ENCODE measurements around the gene RNASEH1. TPM values are rescaled to one million over a fixed set of nuclear protein-coding genes. Genes with fewer than 3 reads are reported as not detected.

Gene RNASEH1
- total RNA-seq, 1 donor from 2014 or later = 26.8 TPM

- Mint-ChIP-seq H3K27ac (peak overlapping the region; percentile 6), H3K27me3 (ENCODE audit: insufficient read depth, low read depth) (peaks cover 6% of the 10 kb centered on the region), H3K9me3 (no peaks in the 10 kb centered on the region), H3K4me3 (no peak overlapping the region), H3K36me3 (no peaks in the 10 kb centered on the region), H3K4me1 (peaks cover 22% of the 10 kb centered on the region)
- Histone ChIP-seq H3K9me3 (ENCODE audit: low read depth) (no peaks in the 10 kb centered on the region), H3K79me2 (ENCODE audit: low read depth) (no peaks in the 10 kb centered on the region), H3F3A (ENCODE audit: low read depth) (no peaks in the 10 kb centered on the region), H4K20me1 (ENCODE audit: low read depth) (no peaks in the 10 kb centered on the region), H3K4me1 (no peaks in the 10 kb centered on the region), H3K9ac (no peak overlapping the region), H3K4me3 (no peak overlapping the region), H3K4me2 (no peak overlapping the region), H3K36me3 (no peaks in the 10 kb centered on the region), H3K27me3 (peaks cover 15% of the 10 kb centered on the region), H3K27ac (no peak overlapping the region), H2AFZ (replicated peaks) (no peak overlapping the region)
- TF ChIP-seq EZH2phosphoT487 (IDR thresholded peaks at IDR 0.05) (no peak), EZH2 (IDR thresholded peaks at IDR 0.05) (no peak), CTCF (IDR thresholded peaks at IDR 0.05) (no peak)
- DNase-seq (ENCODE audit: low spot score) = no peak
These were observed 44.6 kb upstream of the RNASEH1 start for GRCh38 chr2:3602553-3603339.

- Histone ChIP-seq H2AFZ (replicated peaks) (no peak overlapping the region), H3K4me1 (no peaks in the 10 kb centered on the region), H3K27ac (no peak overlapping the region), H3K9ac (no peak overlapping the region), H3K36me3 (no peaks in the 10 kb centered on the region), H3K4me2 (no peak overlapping the region), H4K20me1 (ENCODE audit: low read depth) (no peaks in the 10 kb centered on the region), H3K4me3 (no peak overlapping the region), H3K9me3 (ENCODE audit: low read depth) (no peaks in the 10 kb centered on the region), H3K79me2 (ENCODE audit: low read depth) (no peaks in the 10 kb centered on the region), H3K27me3 (peaks cover 12% of the 10 kb centered on the region), H3F3A (ENCODE audit: low read depth) (no peaks in the 10 kb centered on the region)
- Mint-ChIP-seq H3K9me3 (no peaks in the 10 kb centered on the region), H3K36me3 (no peaks in the 10 kb centered on the region), H3K27ac (no peak overlapping the region), H3K4me3 (no peak overlapping the region), H3K27me3 (ENCODE audit: insufficient read depth, low read depth) (peaks cover 12% of the 10 kb centered on the region), H3K4me1 (peaks cover 31% of the 10 kb centered on the region)
- DNase-seq (ENCODE audit: low spot score) = peak; percentile 31
- TF ChIP-seq CTCF (IDR thresholded peaks at IDR 0.05) (no peak), EZH2phosphoT487 (IDR thresholded peaks at IDR 0.05) (no peak), EZH2 (IDR thresholded peaks at IDR 0.05) (no peak)
These were observed 43.6 kb upstream of the RNASEH1 start for GRCh38 chr2:3601561-3602271.

- Histone ChIP-seq H4K20me1 (ENCODE audit: low read depth) (no peaks in the 10 kb centered on the region), H3K9me3 (ENCODE audit: low read depth) (no peaks in the 10 kb centered on the region), H3K4me3 (no peak overlapping the region), H3F3A (ENCODE audit: low read depth) (no peaks in the 10 kb centered on the region), H2AFZ (replicated peaks) (no peak overlapping the region), H3K79me2 (ENCODE audit: low read depth) (no peaks in the 10 kb centered on the region), H3K4me2 (no peak overlapping the region), H3K27ac (no peak overlapping the region), H3K36me3 (no peaks in the 10 kb centered on the region), H3K9ac (no peak overlapping the region), H3K4me1 (no peaks in the 10 kb centered on the region), H3K27me3 (peaks cover 5% of the 10 kb centered on the region)
- no peaks in the 10 kb centered on the region for H3K36me3 Mint-ChIP-seq
- no peak for DNase-seq (ENCODE audit: low spot score)
- no peaks in the 10 kb centered on the region for H3K9me3 Mint-ChIP-seq
- peaks cover 29% of the 10 kb centered on the region for H3K4me1 Mint-ChIP-seq
- TF ChIP-seq EZH2phosphoT487 (IDR thresholded peaks at IDR 0.05) (no peak), CTCF (IDR thresholded peaks at IDR 0.05) (no peak), EZH2 (IDR thresholded peaks at IDR 0.05) (no peak)
- no peak overlapping the region for H3K27ac Mint-ChIP-seq
- peaks cover 12% of the 10 kb centered on the region for H3K27me3 Mint-ChIP-seq (ENCODE audit: insufficient read depth, low read depth)
- no peak overlapping the region for H3K4me3 Mint-ChIP-seq
These were observed 42.2 kb upstream of the RNASEH1 start for GRCh38 chr2:3600256-3600855.
